WTC11 (cell line): Measurements from ENCODE around the gene TSPAN7. TPM values are rescaled to one million over a fixed set of nuclear protein-coding genes. Genes with fewer than 3 reads are reported as not detected.

ENCODE experiments used
- ATAC-seq: fragments of 200-7000 bp; cut with Tn5 transposase; 2 replicates; pipeline ENCODE4 v1.10.0; 2021; ENCODE audit warnings: mild to moderate bottlenecking, moderate library complexity
- CTCF ChIA-PET: fragments of 300-600 bp; sonication (Branson Sonifier 250); formaldehyde crosslinking; loops from one replicate; lab custom pipeline; 2021; ENCODE audit warnings: antibody characterized with exemption; lab: Charles Lee
- POLR2A ChIA-PET: fragments of 350-600 bp; sonication (Branson Sonifier 250); formaldehyde crosslinking; loops from one replicate; lab custom pipeline; 2021; ENCODE audit warnings: antibody characterized with exemption; lab: Charles Lee
- DNase-seq: peaks from one replicate; pipeline ENCODE4 v3.0.0; 2021; ENCODE audit warnings: low spot score
- H3K27ac Mint-ChIP-seq: 2 replicates; pipeline ENCODE4 v1.8.0; 2021; ENCODE audit warnings: mixed read lengths
- H3K27me3 Mint-ChIP-seq: 2 replicates; pipeline ENCODE4 v1.8.0; 2021; ENCODE audit warnings: low read depth, mild to moderate bottlenecking, moderate library complexity, mixed read lengths
- H3K36me3 Mint-ChIP-seq: 2 replicates; pipeline ENCODE4 v1.8.0; 2021; ENCODE audit warnings: mixed read lengths
- H3K4me1 Mint-ChIP-seq: 2 replicates; pipeline ENCODE4 v1.8.0; 2022; ENCODE audit warnings: mixed read lengths
- H3K4me3 Mint-ChIP-seq: 2 replicates; pipeline ENCODE4 v1.8.0; 2021; ENCODE audit warnings: mild to moderate bottlenecking, moderate library complexity, mixed read lengths
- H3K9me3 Mint-ChIP-seq: 2 replicates; pipeline ENCODE4 v1.8.0; 2021; ENCODE audit warnings: mixed read lengths
- CBFB ChIP-seq: sonication (generic); formaldehyde crosslinking; IDR thresholded peaks from 2 replicates; pipeline ENCODE4 v1.8.1; 2022; ENCODE audit warnings: mild to moderate bottlenecking, low read depth, missing genetic modification reagents
- ETV6 ChIP-seq: sonication (generic); formaldehyde crosslinking; IDR thresholded peaks from 2 replicates; pipeline ENCODE4 v1.8.1; 2022; ENCODE audit warnings: mild to moderate bottlenecking, missing genetic modification reagents
- NR2C2 ChIP-seq: sonication (generic); formaldehyde crosslinking; IDR thresholded peaks from 2 replicates; pipeline ENCODE4 v1.8.0; 2022; ENCODE audit warnings: mild to moderate bottlenecking, missing genetic modification reagents
- OVOL2 ChIP-seq: fragments of 250-450 bp; sonication (Bioruptor Pico); IDR thresholded peaks from 2 replicates; pipeline ENCODE4 v1.9.0; 2021; ENCODE audit warnings: mild to moderate bottlenecking, borderline replicate concordance
- PRRX2 ChIP-seq: fragments of 250-450 bp; sonication (Bioruptor Pico); IDR thresholded peaks from 2 replicates; pipeline ENCODE4 v1.8.0; 2021; ENCODE audit warnings: mild to moderate bottlenecking
- TCF7 ChIP-seq: sonication (generic); formaldehyde crosslinking; IDR thresholded peaks from 2 replicates; pipeline ENCODE4 v1.8.0; 2022; ENCODE audit warnings: mild to moderate bottlenecking, low read depth, missing genetic modification reagents, moderate library complexity
- total RNA-seq: library from RNA; stranded (reverse); gene quantifications from 3 replicates; pipeline ENCODE4 v1.2.3, GENCODE V29; 2021
- TF ChIP-seq, protein P1 (sequence below): sonication (generic); formaldehyde crosslinking; conservative IDR thresholded peaks from 2 replicates; pipeline ENCODE4 v1.8.1; 2023; ENCODE audit warnings: mild to moderate bottlenecking, low read depth, missing genetic modification reagents, moderate library complexity
- TF ChIP-seq, protein P2 (sequence below): fragments of 250-450 bp; sonication (Bioruptor Pico); IDR thresholded peaks from 2 replicates; pipeline ENCODE4 v1.8.0; 2021; ENCODE audit warnings: mild to moderate bottlenecking
- TF ChIP-seq, protein P3 (sequence below): fragments of 250-450 bp; sonication (Bioruptor Pico); IDR thresholded peaks from 2 replicates; pipeline ENCODE4 v2.1.2; 2022; ENCODE audit warnings: mild to moderate bottlenecking, moderate library complexity
- TF ChIP-seq, protein P4 (sequence below): sonication (generic); formaldehyde crosslinking; IDR thresholded peaks from 2 replicates; pipeline ENCODE4 v1.8.1; 2023; ENCODE audit warnings: mild to moderate bottlenecking, missing genetic modification reagents, borderline replicate concordance
- TF ChIP-seq, protein P5 (sequence below): sonication (generic); formaldehyde crosslinking; IDR thresholded peaks from 2 replicates; pipeline ENCODE4 v1.8.1; 2022; ENCODE audit warnings: missing genetic modification reagents, borderline replicate concordance

The TSPAN7 gene
- total RNA-seq, 1 experiment from 2014 or later = 10.8 TPM

DNA sequence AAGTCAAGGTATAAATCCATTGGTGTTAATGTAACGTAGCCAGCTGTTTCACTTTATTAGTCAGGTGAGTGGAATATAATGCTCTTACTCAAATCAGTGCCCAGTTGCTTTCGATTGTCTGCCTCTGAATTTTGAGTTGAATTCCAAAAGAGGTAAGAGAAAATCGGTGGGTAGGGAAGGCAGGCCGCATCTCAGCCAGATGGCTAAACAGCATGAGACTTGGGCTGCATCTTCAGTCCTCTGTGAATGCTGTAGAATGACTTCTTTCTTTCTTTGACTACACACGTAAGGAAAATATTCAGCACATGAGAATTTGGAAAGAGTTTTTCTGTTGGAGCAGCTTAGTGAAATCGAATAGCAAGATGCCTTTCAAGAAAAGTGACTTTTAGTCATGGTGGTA, 49.5 kb downstream of the TSPAN7 start:
- ATAC-seq = no peak
- CTCF ChIA-PET = interaction anchor here (0.9 kb wide), 1 partner anchor 17 kb away, joined by 5 read pairs; no protein-coding TSS in a partner anchor
- Mint-ChIP-seq H3K9me3 (no peaks in the 10 kb centered on the region), H3K4me3 (no peak overlapping the region), H3K27ac (no peak overlapping the region), H3K27me3 (peaks cover 3% of the 10 kb centered on the region; the same call in 1 of the 2 replicates), H3K4me1 (peaks cover 17% of the 10 kb centered on the region), H3K36me3 (no peaks in the 10 kb centered on the region)
- DNase-seq = no peak
- TF ChIP-seq, protein P1, sequence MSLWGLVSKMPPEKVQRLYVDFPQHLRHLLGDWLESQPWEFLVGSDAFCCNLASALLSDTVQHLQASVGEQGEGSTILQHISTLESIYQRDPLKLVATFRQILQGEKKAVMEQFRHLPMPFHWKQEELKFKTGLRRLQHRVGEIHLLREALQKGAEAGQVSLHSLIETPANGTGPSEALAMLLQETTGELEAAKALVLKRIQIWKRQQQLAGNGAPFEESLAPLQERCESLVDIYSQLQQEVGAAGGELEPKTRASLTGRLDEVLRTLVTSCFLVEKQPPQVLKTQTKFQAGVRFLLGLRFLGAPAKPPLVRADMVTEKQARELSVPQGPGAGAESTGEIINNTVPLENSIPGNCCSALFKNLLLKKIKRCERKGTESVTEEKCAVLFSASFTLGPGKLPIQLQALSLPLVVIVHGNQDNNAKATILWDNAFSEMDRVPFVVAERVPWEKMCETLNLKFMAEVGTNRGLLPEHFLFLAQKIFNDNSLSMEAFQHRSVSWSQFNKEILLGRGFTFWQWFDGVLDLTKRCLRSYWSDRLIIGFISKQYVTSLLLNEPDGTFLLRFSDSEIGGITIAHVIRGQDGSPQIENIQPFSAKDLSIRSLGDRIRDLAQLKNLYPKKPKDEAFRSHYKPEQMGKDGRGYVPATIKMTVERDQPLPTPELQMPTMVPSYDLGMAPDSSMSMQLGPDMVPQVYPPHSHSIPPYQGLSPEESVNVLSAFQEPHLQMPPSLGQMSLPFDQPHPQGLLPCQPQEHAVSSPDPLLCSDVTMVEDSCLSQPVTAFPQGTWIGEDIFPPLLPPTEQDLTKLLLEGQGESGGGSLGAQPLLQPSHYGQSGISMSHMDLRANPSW = no peak
- TF ChIP-seq NR2C2 (CRISPR knock-in tag) (no peak), PRRX2 (CRISPR knock-in tag) (no peak), OVOL2 (CRISPR knock-in tag) (no peak), TCF7 (CRISPR knock-in tag) (no peak), CBFB (CRISPR knock-in tag) (no peak)
- TF ChIP-seq, protein P2, sequence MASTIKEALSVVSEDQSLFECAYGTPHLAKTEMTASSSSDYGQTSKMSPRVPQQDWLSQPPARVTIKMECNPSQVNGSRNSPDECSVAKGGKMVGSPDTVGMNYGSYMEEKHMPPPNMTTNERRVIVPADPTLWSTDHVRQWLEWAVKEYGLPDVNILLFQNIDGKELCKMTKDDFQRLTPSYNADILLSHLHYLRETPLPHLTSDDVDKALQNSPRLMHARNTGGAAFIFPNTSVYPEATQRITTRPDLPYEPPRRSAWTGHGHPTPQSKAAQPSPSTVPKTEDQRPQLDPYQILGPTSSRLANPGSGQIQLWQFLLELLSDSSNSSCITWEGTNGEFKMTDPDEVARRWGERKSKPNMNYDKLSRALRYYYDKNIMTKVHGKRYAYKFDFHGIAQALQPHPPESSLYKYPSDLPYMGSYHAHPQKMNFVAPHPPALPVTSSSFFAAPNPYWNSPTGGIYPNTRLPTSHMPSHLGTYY (CRISPR knock-in tag) = no peak
- TF ChIP-seq, protein P3, sequence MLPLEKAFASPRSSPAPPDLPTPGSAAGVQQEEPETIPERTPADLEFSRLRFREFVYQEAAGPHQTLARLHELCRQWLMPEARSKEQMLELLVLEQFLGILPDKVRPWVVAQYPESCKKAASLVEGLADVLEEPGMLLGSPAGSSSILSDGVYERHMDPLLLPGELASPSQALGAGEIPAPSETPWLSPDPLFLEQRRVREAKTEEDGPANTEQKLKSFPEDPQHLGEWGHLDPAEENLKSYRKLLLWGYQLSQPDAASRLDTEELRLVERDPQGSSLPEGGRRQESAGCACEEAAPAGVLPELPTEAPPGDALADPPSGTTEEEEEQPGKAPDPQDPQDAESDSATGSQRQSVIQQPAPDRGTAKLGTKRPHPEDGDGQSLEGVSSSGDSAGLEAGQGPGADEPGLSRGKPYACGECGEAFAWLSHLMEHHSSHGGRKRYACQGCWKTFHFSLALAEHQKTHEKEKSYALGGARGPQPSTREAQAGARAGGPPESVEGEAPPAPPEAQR (CRISPR knock-in tag) = no peak
- TF ChIP-seq, protein P4, sequence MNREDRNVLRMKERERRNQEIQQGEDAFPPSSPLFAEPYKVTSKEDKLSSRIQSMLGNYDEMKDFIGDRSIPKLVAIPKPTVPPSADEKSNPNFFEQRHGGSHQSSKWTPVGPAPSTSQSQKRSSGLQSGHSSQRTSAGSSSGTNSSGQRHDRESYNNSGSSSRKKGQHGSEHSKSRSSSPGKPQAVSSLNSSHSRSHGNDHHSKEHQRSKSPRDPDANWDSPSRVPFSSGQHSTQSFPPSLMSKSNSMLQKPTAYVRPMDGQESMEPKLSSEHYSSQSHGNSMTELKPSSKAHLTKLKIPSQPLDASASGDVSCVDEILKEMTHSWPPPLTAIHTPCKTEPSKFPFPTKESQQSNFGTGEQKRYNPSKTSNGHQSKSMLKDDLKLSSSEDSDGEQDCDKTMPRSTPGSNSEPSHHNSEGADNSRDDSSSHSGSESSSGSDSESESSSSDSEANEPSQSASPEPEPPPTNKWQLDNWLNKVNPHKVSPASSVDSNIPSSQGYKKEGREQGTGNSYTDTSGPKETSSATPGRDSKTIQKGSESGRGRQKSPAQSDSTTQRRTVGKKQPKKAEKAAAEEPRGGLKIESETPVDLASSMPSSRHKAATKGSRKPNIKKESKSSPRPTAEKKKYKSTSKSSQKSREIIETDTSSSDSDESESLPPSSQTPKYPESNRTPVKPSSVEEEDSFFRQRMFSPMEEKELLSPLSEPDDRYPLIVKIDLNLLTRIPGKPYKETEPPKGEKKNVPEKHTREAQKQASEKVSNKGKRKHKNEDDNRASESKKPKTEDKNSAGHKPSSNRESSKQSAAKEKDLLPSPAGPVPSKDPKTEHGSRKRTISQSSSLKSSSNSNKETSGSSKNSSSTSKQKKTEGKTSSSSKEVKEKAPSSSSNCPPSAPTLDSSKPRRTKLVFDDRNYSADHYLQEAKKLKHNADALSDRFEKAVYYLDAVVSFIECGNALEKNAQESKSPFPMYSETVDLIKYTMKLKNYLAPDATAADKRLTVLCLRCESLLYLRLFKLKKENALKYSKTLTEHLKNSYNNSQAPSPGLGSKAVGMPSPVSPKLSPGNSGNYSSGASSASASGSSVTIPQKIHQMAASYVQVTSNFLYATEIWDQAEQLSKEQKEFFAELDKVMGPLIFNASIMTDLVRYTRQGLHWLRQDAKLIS (CRISPR knock-in tag) = no peak
- TF ChIP-seq, protein P5, sequence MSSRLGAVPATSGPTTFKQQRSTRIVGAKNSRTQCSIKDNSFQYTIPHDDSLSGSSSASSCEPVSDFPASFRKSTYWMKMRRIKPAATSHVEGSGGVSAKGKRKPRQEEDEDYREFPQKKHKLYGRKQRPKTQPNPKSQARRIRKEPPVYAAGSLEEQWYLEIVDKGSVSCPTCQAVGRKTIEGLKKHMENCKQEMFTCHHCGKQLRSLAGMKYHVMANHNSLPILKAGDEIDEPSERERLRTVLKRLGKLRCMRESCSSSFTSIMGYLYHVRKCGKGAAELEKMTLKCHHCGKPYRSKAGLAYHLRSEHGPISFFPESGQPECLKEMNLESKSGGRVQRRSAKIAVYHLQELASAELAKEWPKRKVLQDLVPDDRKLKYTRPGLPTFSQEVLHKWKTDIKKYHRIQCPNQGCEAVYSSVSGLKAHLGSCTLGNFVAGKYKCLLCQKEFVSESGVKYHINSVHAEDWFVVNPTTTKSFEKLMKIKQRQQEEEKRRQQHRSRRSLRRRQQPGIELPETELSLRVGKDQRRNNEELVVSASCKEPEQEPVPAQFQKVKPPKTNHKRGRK (CRISPR knock-in tag) = no peak
- POLR2A ChIA-PET = no interaction called here

DNA sequence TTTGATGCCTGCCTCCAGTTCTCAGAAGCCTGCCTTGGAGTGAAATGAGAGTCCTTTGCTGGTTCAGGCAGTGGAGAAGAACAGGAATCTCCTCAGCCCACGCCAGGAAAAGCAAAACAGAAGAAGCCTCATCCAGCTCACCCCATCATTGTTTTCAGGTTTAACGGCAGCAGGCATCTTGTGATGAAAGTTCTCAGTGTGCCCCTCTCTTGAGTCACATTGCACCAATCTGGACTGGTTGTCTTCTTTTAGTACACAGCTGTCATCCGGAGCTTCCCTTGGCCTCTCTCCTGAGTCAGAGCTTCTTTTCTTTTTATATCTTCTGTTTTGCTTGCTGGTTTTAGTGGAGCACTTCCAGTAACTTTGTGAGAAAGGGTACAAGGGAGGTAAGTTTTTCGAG, 50.9 kb downstream of the TSPAN7 start:
- POLR2A ChIA-PET = no interaction called here
- TF ChIP-seq ETV6 (CRISPR knock-in tag) = no peak
- CTCF ChIA-PET = no interaction called here
- Mint-ChIP-seq H3K4me1 (peaks cover 14% of the 10 kb centered on the region), H3K27me3 (peaks cover 3% of the 10 kb centered on the region; the same call in 1 of the 2 replicates), H3K27ac (no peak overlapping the region), H3K4me3 (no peak overlapping the region), H3K9me3 (no peaks in the 10 kb centered on the region), H3K36me3 (no peaks in the 10 kb centered on the region)
- no peak for DNase-seq
- ATAC-seq = no peak
